Measurements from ENCODE around the gene DCLRE1C. TPM values are rescaled to one million over a fixed set of nuclear protein-coding genes. Genes with fewer than 3 reads are reported as not detected.

DCLRE1C gene
- total and polyA plus RNA-seq, 2 of the 8 experiments (the other 6 are each of a cell fraction or from before 2014, with no cell fraction given): 0.77 to 7.4 TPM

- peaks cover 4 to 6% of the 10 kb centered on the region in 2 experiments for H4K20me1 ChIP-seq (replicated peaks in 1 of 2; ENCODE audit: control insufficient read depth in 1 of 2, insufficient read depth in 2 of 2, low read length in 2 of 2)
- no peak overlapping the region for H3K56ac ChIP-seq (replicated peaks; ENCODE audit: insufficient read length, low read depth, low read length)
- no peak overlapping the region for H2BK20ac ChIP-seq (ENCODE audit: low read length)
- peaks cover 9 to 26% of the 10 kb centered on the region in 2 experiments for H3K79me2 ChIP-seq (ENCODE audit: control insufficient read depth in 1 of 2, insufficient read depth in 2 of 2, low read length in 2 of 2)
- no peak overlapping the region for H2AK5ac ChIP-seq (ENCODE audit: low read depth, low read length)
- ChIA-PET CTCF (ENCODE audit: partially characterized antibody) (interaction anchor here (0.8 to 2.1 kb wide), 2 partner anchors 17 to 339 kb away, joined by 3 to 6 read pairs; no protein-coding TSS in a partner anchor), POLR2A (ENCODE audit: partially characterized antibody) (interaction anchor here (0.8 to 1.5 kb wide), 4 partner anchors 24 to 83 kb away, joined by 3 to 8 read pairs (median 3); partner anchors contain the start of genes CDNF, HSPA14, MEIG1 and MSANTD7)
- H2BK120ac ChIP-seq (replicated peaks; ENCODE audit: low read depth, low read length): no peak overlapping the region
- no peak overlapping the region for H3K14ac ChIP-seq (ENCODE audit: insufficient read length)
- H3K4me2 ChIP-seq (ENCODE audit: insufficient read depth in 1 of 2, low read depth in 2 of 2, low read length in 2 of 2): 0 out of 4 replicates have a peak overlapping the region, but pooled peaks of 1 of the 2 experiments have one; percentile 68
- H3K27ac ChIP-seq (ENCODE audit: low read depth, low read length): no peak overlapping the region
- H3K36me3 ChIP-seq (ENCODE audit: control insufficient read depth in 2 of 4, insufficient read depth in 4 of 4, low read length in 3 of 4): peaks cover 0 to 5% (median 0%) of the 10 kb centered on the region in 4 experiments; a peak in 2 of 8 replicates
- no peak overlapping the region for H2BK5ac ChIP-seq (ENCODE audit: low read depth, low read length)
- no peaks in the 10 kb centered on the region for H3K27me3 ChIP-seq (replicated peaks in 1 of 4; ENCODE audit: control insufficient read depth in 3 of 4, extremely low read depth in 1 of 4, insufficient read depth in 3 of 4, low read length in 3 of 4)
- peaks cover 3 to 11% (median 7%) of the 10 kb centered on the region in 4 experiments; a peak in 6 of 7 replicates for H3K4me1 ChIP-seq (replicated peaks in 1 of 4; ENCODE audit: control insufficient read depth in 3 of 4, insufficient read depth in 4 of 4, low read length in 3 of 4)
- no peak overlapping the region for H4K5ac ChIP-seq (ENCODE audit: insufficient read length, low read depth, low read length)
- H3K23ac ChIP-seq (ENCODE audit: insufficient read length): no peak overlapping the region
- no peak overlapping the region for H3K9ac ChIP-seq (replicated peaks in 1 of 4; ENCODE audit: extremely low read depth in 1 of 4, low read depth in 3 of 4, low read length in 3 of 4)
- no peak overlapping the region for H2AFZ ChIP-seq (ENCODE audit: low read length)
- no peak overlapping the region for H2BK12ac ChIP-seq (ENCODE audit: low read depth, low read length)
- TF ChIP-seq BRCA1 (IDR thresholded peaks at IDR 0.05; ENCODE audit: low read depth, low read length): no peak
- H3K4ac ChIP-seq (replicated peaks; ENCODE audit: insufficient read length, low read depth, low read length): no peak overlapping the region
- H2BK15ac ChIP-seq (ENCODE audit: low read length): no peak overlapping the region
- DNase-seq (ENCODE audit: low read depth in 1 of 2, low spot score in 2 of 2) (no peak), FAIRE-seq (no peak)
- no peak overlapping the region for H3K4me3 ChIP-seq (ENCODE audit: extremely low read depth in 1 of 4, insufficient read depth in 2 of 4, low read depth in 3 of 4, low read length in 4 of 4)
- no peaks in the 10 kb centered on the region for H3K9me3 ChIP-seq (ENCODE audit: insufficient read depth in 2 of 2, low read depth in 1 of 2, low read length in 1 of 2)
- H3K23me2 ChIP-seq (ENCODE audit: low read depth, low read length): peaks cover 7% of the 10 kb centered on the region
- H3K79me1 ChIP-seq (ENCODE audit: low read depth, low read length): no peaks in the 10 kb centered on the region; the same call in 1 of the 2 replicates
- WGBS, 2 experiments (ENCODE audit: extremely low coverage in 1 of 2, insufficient coverage in 1 of 2, insufficient read length in 1 of 2, insufficient replicate concordance in 2 of 2, low coverage in 1 of 2, low lambda C conversion rate in 2 of 2, missing lambda C conversion rate in 1 of 2): 88% methylated on average over 12 of the region's 12 CpGs; no CpG with 5 or more reads in 1 of the 2 experiments
- H4K8ac ChIP-seq (ENCODE audit: extremely low read depth, insufficient read depth, low read length): no peak overlapping the region
- no peak overlapping the region for H3K18ac ChIP-seq (ENCODE audit: extremely low read depth, low read length)
- H4K91ac ChIP-seq (replicated peaks; ENCODE audit: insufficient read length, low read length): no peak overlapping the region
These were observed 78.0 kb downstream of the DCLRE1C start for GRCh38 chr10:14875941-14876340.

All from H1 (cell line).